ENCODE data around the gene RAPGEF4. TPM values are rescaled to one million over a fixed set of nuclear protein-coding genes. Genes with fewer than 3 reads are reported as not detected.

The RAPGEF4 gene
- total and polyA plus RNA-seq, 7 donors = 0.23 to 7.6 (median 4.2) TPM

DNA sequence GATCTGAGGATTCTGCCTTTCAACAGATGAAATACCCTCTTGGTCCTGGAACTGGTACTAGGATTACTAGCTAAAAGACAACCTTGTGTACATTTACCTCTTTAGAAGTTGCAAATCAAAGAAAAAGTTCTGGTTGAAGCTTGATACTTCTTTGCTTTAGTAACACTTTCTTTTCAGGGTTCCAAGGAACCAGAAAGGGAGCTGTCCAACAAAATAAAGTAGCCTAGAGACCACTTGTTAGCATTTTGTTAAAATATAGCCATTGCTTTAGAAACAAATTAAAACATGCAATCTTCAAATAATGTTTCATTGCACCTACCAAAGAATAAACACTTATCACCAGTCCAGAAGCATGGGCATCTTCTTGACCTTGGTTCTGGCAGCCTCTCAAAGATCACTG lies 222.1 kb downstream of the RAPGEF4 start:
- Histone ChIP-seq H3K27ac (no peak overlapping the region), H3K27me3 (no peaks in the 10 kb centered on the region), H3K4me1 (no peaks in the 10 kb centered on the region), H3K4me3 (no peak overlapping the region), H3K9me3 (no peaks in the 10 kb centered on the region), H3K36me3 (no peaks in the 10 kb centered on the region)
- intact Hi-C loops (cut with DNase I) = no loop called here
- TF ChIP-seq, protein P1, sequence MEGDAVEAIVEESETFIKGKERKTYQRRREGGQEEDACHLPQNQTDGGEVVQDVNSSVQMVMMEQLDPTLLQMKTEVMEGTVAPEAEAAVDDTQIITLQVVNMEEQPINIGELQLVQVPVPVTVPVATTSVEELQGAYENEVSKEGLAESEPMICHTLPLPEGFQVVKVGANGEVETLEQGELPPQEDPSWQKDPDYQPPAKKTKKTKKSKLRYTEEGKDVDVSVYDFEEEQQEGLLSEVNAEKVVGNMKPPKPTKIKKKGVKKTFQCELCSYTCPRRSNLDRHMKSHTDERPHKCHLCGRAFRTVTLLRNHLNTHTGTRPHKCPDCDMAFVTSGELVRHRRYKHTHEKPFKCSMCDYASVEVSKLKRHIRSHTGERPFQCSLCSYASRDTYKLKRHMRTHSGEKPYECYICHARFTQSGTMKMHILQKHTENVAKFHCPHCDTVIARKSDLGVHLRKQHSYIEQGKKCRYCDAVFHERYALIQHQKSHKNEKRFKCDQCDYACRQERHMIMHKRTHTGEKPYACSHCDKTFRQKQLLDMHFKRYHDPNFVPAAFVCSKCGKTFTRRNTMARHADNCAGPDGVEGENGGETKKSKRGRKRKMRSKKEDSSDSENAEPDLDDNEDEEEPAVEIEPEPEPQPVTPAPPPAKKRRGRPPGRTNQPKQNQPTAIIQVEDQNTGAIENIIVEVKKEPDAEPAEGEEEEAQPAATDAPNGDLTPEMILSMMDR (IDR thresholded peaks at IDR 0.05) = no peak
- TF ChIP-seq POLR2AphosphoS5 (IDR thresholded peaks at IDR 0.05) (no peak), EP300 (IDR thresholded peaks at IDR 0.05) (no peak), POLR2A (IDR thresholded peaks at IDR 0.05) (no peak)
- DNase-seq = no peak

DNA sequence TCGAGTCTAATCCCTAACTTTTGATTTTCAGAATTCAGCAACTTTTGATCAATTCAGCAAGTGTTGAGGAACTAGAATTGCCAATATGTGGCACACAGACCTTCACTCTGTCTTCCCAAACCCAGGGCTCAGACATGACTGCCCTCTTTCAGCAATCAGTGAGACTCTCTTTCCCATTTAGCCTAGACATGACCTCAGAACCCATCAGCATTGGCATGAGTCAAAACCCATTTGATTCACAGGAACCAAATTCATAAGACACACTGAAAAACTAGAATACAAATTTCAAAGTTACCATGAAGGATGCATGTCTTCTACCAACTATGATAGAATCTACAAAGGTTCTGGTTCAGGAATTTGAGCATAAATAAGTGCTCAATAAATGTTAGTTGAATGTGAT lies 226.4 kb downstream of the RAPGEF4 start:
- Histone ChIP-seq H3K36me3 (no peaks in the 10 kb centered on the region), H3K27me3 (no peaks in the 10 kb centered on the region), H3K27ac (no peak overlapping the region), H3K9me3 (no peaks in the 10 kb centered on the region), H3K4me3 (no peak overlapping the region), H3K4me1 (no peaks in the 10 kb centered on the region)
- intact Hi-C loops (cut with DNase I) = no loop called here
- DNase-seq = no peak
- 73 to 85% methylated on average over 1 of the region's 1 CpG for WGBS, 2 donors
- TF ChIP-seq POLR2AphosphoS5 (IDR thresholded peaks at IDR 0.05) (no peak), POLR2A (IDR thresholded peaks at IDR 0.05) (no peak), EP300 (IDR thresholded peaks at IDR 0.05) (no peak)
- TF ChIP-seq, protein P1 (IDR thresholded peaks at IDR 0.05) = no peak

DNA sequence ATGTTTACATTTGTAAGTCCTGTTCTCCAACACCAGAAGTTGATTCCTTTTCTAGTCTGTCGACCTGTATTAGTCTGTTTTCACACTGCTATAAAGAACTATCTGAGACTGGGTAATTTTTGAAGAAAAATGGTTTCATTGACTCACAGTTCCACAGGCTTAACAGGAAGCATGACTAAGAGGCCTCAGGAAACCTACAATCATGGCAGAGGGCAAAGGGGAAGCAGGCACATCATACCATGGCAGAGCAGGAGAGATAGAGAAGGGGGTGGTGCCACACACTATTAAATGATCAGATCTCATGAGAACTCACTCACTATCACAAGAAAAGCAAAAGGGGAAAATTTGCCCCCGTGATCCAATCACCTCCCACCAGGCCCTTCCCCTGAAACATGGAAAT lies 227.2 kb downstream of the RAPGEF4 start:
- Histone ChIP-seq H3K27ac (no peak overlapping the region), H3K4me1 (no peaks in the 10 kb centered on the region), H3K36me3 (no peaks in the 10 kb centered on the region), H3K9me3 (no peaks in the 10 kb centered on the region), H3K4me3 (no peak overlapping the region), H3K27me3 (no peaks in the 10 kb centered on the region)
- DNase-seq = no peak
- no peak for TF ChIP-seq EP300 (IDR thresholded peaks at IDR 0.05)
- no peak for TF ChIP-seq POLR2A (IDR thresholded peaks at IDR 0.05)
- TF ChIP-seq, protein P1 (IDR thresholded peaks at IDR 0.05) = no peak
- no peak for TF ChIP-seq POLR2AphosphoS5 (IDR thresholded peaks at IDR 0.05)
- intact Hi-C loops (cut with DNase I) = no loop called here
- WGBS, 2 donors = 57 to 88% methylated on average over 2 of the region's 2 CpGs

DNA sequence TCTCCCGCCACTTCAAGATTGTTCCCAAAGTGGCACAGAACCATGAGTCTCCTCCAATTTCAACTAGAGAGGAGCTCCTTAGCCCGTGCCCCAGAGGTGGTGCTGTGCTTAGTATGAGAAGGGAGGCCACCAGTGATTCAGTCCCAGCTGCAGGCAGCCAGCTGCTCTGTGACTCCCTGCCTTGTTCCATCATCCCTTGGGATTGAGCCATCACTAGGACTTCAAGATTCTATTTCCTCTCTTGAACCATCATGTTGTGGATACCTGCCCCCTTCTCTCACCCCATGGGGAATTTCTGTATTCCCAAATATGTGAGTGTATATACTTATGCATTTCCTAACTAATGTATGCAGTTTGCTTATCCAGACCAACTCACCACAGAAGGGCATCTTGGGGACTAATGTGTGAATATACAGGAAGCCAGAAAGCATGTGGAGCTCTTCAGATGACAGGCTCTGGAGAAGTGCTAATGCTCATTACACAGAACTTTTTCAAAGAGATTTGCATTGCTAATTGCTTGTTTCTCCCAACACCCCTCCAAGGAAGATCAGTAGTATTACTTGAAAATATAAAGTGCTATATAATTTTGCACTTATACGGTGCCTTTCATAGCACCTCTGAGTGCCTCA lies 229.0 kb downstream of the RAPGEF4 start:
- Histone ChIP-seq H3K36me3 (no peaks in the 10 kb centered on the region), H3K9me3 (no peaks in the 10 kb centered on the region), H3K4me3 (no peak overlapping the region), H3K27ac (no peak overlapping the region), H3K4me1 (no peaks in the 10 kb centered on the region), H3K27me3 (no peaks in the 10 kb centered on the region)
- TF ChIP-seq EP300 (IDR thresholded peaks at IDR 0.05) = no peak
- TF ChIP-seq POLR2A (IDR thresholded peaks at IDR 0.05) = no peak
- no peak for TF ChIP-seq POLR2AphosphoS5 (IDR thresholded peaks at IDR 0.05)
- TF ChIP-seq, protein P1 (IDR thresholded peaks at IDR 0.05) = no peak
- DNase-seq = no peak
- WGBS, 2 donors = 72 to 85% methylated on average over 3 of the region's 3 CpGs
- intact Hi-C loops (cut with DNase I) = no loop called here

Data from sigmoid colon (tissue), 7 donors.